ENCODE measurements around the gene PCP4.

GRCh38 chr21:39888848-39889247, 21.6 kb downstream of the PCP4 start:
- TF ChIP-seq CTCF (IDR thresholded peaks at IDR 0.05) (no peak), POLR2AphosphoS5 (IDR thresholded peaks at IDR 0.05) (no peak)
